PC-9 (cell line): Measurements from ENCODE around the gene SNCB. TPM values are rescaled to one million over a fixed set of nuclear protein-coding genes. Genes with fewer than 3 reads are reported as not detected.

ENCODE experiments used
- BruUV-seq: library from RNA; stranded (reverse); fragments of 400-500 nt; replicated peaks from 2 replicates; lab custom pipeline; 2021; lab: Mats Ljungman, UMichigan
- CTCF ChIA-PET: fragments of 300-600 bp; sonication (Branson Sonifier 250); formaldehyde crosslinking; loops from one replicate; lab custom pipeline; 2022; ENCODE audit warnings: antibody characterized with exemption; lab: Charles Lee
- POLR2A ChIA-PET: fragments of 300-600 bp; sonication (Branson Sonifier 250); formaldehyde crosslinking; loops from one replicate; lab custom pipeline; 2022; ENCODE audit warnings: antibody characterized with exemption; ENCODE audit not compliant: unreplicated experiment; lab: Charles Lee
- DNase-seq, 2 experiments: peaks; one replicate each; pipeline versions ENCODE4 v3.0.0 to v3.0.0-alpha.2; 2015 to 2022; ENCODE audit warnings: mixed read lengths in 1 of 2
- H2AFZ ChIP-seq: fragments of 200-600 bp; sonication (generic); 2 replicates; pipeline ENCODE4 v1.8.1; 2017; ENCODE audit warnings: antibody characterized with exemption
- H3F3A ChIP-seq: fragments of 200-600 bp; sonication (generic); 2 replicates; pipeline ENCODE4 v1.8.1; 2017; ENCODE audit warnings: antibody characterized with exemption, mild to moderate bottlenecking, low read depth; ENCODE audit not compliant: insufficient read depth
- H3K27ac ChIP-seq: fragments of 200-600 bp; sonication (generic); 2 replicates; pipeline ENCODE4 v1.6.1; 2016; ENCODE audit warnings: mixed run types
- H3K27me3 ChIP-seq: fragments of 200-600 bp; sonication (generic); 2 replicates; pipeline ENCODE4 v1.6.1; 2016; ENCODE audit warnings: low read depth, mixed run types; ENCODE audit not compliant: insufficient read depth
- H3K36me3 ChIP-seq: fragments of 200-600 bp; sonication (generic); 2 replicates; pipeline ENCODE4 v1.6.1; 2016; ENCODE audit warnings: low read depth, mixed run types
- H3K4me1 ChIP-seq: fragments of 200-600 bp; sonication (generic); replicated peaks from 2 replicates; pipeline ENCODE4 v1.6.1; 2016; ENCODE audit warnings: mixed run types; ENCODE audit not compliant: insufficient read depth
- H3K4me2 ChIP-seq: fragments of 200-600 bp; sonication (generic); 2 replicates; pipeline ENCODE4 v1.6.1; 2017; ENCODE audit warnings: mixed run types
- H3K4me3 ChIP-seq: fragments of 200-600 bp; sonication (generic); 2 replicates; pipeline ENCODE4 v1.6.1; 2016; ENCODE audit warnings: mixed run types
- H3K79me2 ChIP-seq: fragments of 200-600 bp; sonication (generic); 2 replicates; pipeline ENCODE4 v1.6.1; 2017; ENCODE audit warnings: low read depth, mixed run types
- H3K9me2 ChIP-seq: fragments of 200-600 bp; sonication (generic); 2 replicates; pipeline ENCODE4 v1.8.1; 2017; ENCODE audit warnings: mild to moderate bottlenecking; ENCODE audit not compliant: insufficient read depth
- H3K9me3 ChIP-seq: fragments of 200-600 bp; sonication (generic); 2 replicates; pipeline ENCODE4 v1.8.1; 2016; ENCODE audit warnings: low read depth; ENCODE audit not compliant: insufficient read depth
- H4K20me1 ChIP-seq: fragments of 200-600 bp; sonication (generic); 2 replicates; pipeline ENCODE4 v1.8.1; 2017; ENCODE audit not compliant: insufficient read depth
- EZH2 ChIP-seq: fragments of 200-600 bp; sonication (generic); IDR thresholded peaks from 2 replicates; pipeline ENCODE4 v1.8.0; 2017; ENCODE audit warnings: antibody characterized with exemption, low read depth
- intact Hi-C: fragments of 100-400 bp; cut with micrococcal nuclease; formaldehyde crosslinking; loops from one replicate; pipeline ENCODE4 v1.10.0; 2022; ENCODE audit not compliant: unreplicated experiment
- total RNA-seq: library from RNA; stranded (reverse); gene quantifications from 2 replicates; pipeline ENCODE4 v1.2.3, GENCODE V29; 2021
- TF ChIP-seq, protein P1 (sequence below): fragments of 200-600 bp; sonication (generic); conservative IDR thresholded peaks from 2 replicates; pipeline ENCODE4 v1.6.1; 2017; ENCODE audit warnings: mixed run types, antibody characterized with exemption, mild to moderate bottlenecking, moderate library complexity

Gene SNCB
- total RNA-seq, 1 experiment from 2014 or later: not detected

GRCh38 chr5:176647843-176648473 lies 17.6 kb upstream of the SNCB start:
- H3K4me1 ChIP-seq: peaks cover 11% of the 10 kb centered on the region
- H3K9me3 ChIP-seq: no peaks in the 10 kb centered on the region
- H3K36me3 ChIP-seq: no peaks in the 10 kb centered on the region
- BruUV-seq: TSS peak; percentile 60
- H3K9me2 ChIP-seq: no peaks in the 10 kb centered on the region
- H4K20me1 ChIP-seq: peaks cover 20% of the 10 kb centered on the region; the same call in 1 of the 2 replicates
- H2AFZ ChIP-seq: peak overlapping the region; percentile 85
- TF ChIP-seq EZH2: no peak
- TF ChIP-seq, protein P1, sequence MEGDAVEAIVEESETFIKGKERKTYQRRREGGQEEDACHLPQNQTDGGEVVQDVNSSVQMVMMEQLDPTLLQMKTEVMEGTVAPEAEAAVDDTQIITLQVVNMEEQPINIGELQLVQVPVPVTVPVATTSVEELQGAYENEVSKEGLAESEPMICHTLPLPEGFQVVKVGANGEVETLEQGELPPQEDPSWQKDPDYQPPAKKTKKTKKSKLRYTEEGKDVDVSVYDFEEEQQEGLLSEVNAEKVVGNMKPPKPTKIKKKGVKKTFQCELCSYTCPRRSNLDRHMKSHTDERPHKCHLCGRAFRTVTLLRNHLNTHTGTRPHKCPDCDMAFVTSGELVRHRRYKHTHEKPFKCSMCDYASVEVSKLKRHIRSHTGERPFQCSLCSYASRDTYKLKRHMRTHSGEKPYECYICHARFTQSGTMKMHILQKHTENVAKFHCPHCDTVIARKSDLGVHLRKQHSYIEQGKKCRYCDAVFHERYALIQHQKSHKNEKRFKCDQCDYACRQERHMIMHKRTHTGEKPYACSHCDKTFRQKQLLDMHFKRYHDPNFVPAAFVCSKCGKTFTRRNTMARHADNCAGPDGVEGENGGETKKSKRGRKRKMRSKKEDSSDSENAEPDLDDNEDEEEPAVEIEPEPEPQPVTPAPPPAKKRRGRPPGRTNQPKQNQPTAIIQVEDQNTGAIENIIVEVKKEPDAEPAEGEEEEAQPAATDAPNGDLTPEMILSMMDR: no peak
- peak overlapping the region; percentile 90 for H3K4me3 ChIP-seq
- H3K4me2 ChIP-seq: peak overlapping the region; percentile 99
- H3K79me2 ChIP-seq: peaks cover 34% of the 10 kb centered on the region
- ChIA-PET POLR2A (no interaction called here), CTCF (interaction anchor here (0.5 to 1.0 kb wide), 5 partner anchors 10 to 731 kb away, joined by 3 to 8 read pairs (median 3); no protein-coding TSS in a partner anchor)
- H3K27ac ChIP-seq: no peak overlapping the region
- no peaks in the 10 kb centered on the region; the same call in 1 of the 2 replicates for H3F3A ChIP-seq
- no peaks in the 10 kb centered on the region for H3K27me3 ChIP-seq
- intact Hi-C loops: loop anchor here (1.0 to 10.0 kb wide), 7 partner anchors 39 to 654 kb away; partner anchors contain the start of genes FAF2, FGFR4, HIGD2A and NOP16
- peak; percentile 52 to 71 for DNase-seq

DNA sequence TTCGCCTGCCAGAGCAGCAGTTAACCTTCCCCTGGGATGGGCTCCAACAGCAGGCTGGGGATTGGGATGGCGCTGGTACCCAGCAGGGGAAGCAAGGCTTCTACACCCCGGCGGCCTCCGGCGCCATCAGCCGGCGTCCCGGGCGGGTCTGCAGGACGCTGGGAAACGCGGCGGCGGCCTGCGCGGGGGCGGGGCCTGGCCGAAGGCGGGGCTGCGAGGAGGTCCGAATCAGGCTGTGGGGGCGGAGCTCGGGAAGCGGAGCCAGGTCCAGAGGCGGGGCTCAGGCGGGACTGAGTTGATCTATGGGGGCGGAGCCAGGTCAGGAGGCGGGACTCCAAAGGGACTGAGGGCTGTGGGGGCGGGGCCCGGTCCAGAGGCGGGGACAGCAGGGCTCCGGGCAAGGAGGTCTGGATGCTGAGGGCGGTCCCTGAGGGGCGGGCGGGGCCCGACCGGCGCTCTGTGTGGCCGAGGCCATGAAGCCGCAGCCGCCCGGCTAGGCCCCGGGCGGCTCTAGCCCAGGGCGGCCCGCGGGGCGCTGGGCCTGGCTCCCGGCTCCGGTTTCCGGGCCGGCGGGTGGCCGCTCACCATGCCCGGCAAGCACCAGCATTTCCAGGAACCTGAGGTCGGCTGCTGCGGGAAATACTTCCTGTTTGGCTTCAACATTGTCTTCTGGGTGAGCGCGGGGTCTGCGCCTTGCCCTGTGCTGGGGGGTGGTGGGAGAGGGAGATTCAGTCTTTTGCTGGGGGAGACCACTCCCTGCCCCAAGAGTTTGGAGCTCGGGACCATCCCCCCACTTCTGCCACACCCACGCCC lies 16.9 kb upstream of the SNCB start, which contains the start of gene TSPAN17:
Gene TSPAN17, plus strand, starts transcription at position 455 of the 813 bp plus-strand sequence. Its CDS starts 132 bp downstream, at position 587.
- no TSS peak for BruUV-seq
- H2AFZ ChIP-seq: peak within 1 kb of the TSS; percentile 86
- peaks cover 11% of the 10 kb centered on the region for H3K4me1 ChIP-seq
- no peaks in the 10 kb centered on the region for H3K36me3 ChIP-seq
- no peak for TF ChIP-seq EZH2
- TF ChIP-seq, protein P1: no peak; the same call in 1 of the 2 replicates
- H4K20me1 ChIP-seq: peaks cover 20% of the 10 kb centered on the region; the same call in 1 of the 2 replicates
- H3K79me2 ChIP-seq: peaks cover 34% of the 10 kb centered on the region
- peak within 1 kb of the TSS; percentile 90 for H3K4me3 ChIP-seq
- no peaks in the 10 kb centered on the region; the same call in 1 of the 2 replicates for H3F3A ChIP-seq
- DNase-seq: peak; percentile 91 to 100
- H3K4me2 ChIP-seq: peak within 1 kb of the TSS; percentile 99
- no peaks in the 10 kb centered on the region for H3K9me3 ChIP-seq
- ChIA-PET POLR2A (interaction anchor here (0.5 to 0.6 kb wide), 2 partner anchors 109 to 547 kb away, joined by 3 to 4 read pairs; no protein-coding TSS in a partner anchor), CTCF (interaction anchor here (0.6 to 0.9 kb wide), 6 partner anchors 10 to 917 kb away, joined by 3 to 5 read pairs (median 3); no protein-coding TSS in a partner anchor)
- H3K9me2 ChIP-seq: no peaks in the 10 kb centered on the region
- intact Hi-C loops: loop anchor here (1.0 to 10.0 kb wide), 7 partner anchors 38 to 655 kb away; partner anchors contain the start of genes FAF2, FGFR4, HIGD2A and NOP16
- no peaks in the 10 kb centered on the region for H3K27me3 ChIP-seq
- no peak within 1 kb of the TSS for H3K27ac ChIP-seq

GRCh38 chr5:176646707-176647029 lies 16.3 kb upstream of the SNCB start:
- DNase-seq: no peak
- H3K36me3 ChIP-seq: no peaks in the 10 kb centered on the region
- POLR2A ChIA-PET: interaction anchor here (0.5 to 0.6 kb wide), 2 partner anchors 109 to 548 kb away, joined by 3 to 4 read pairs; no protein-coding TSS in a partner anchor
- H3K27ac ChIP-seq: no peak overlapping the region
- peak overlapping the region; percentile 69 for H3K4me2 ChIP-seq
- peaks cover 11% of the 10 kb centered on the region for H3K4me1 ChIP-seq
- TF ChIP-seq, protein P1: no peak
- no peak for TF ChIP-seq EZH2
- intact Hi-C loops: loop anchor here (1.0 to 10.0 kb wide), 7 partner anchors 37 to 656 kb away; partner anchors contain the start of genes FAF2, FGFR4, HIGD2A and NOP16
- peak overlapping the region; percentile 47; the same call in 1 of the 2 replicates for H3K4me3 ChIP-seq
- H3K79me2 ChIP-seq: peaks cover 34% of the 10 kb centered on the region
- H3K27me3 ChIP-seq: no peaks in the 10 kb centered on the region
- no peaks in the 10 kb centered on the region; the same call in 1 of the 2 replicates for H3F3A ChIP-seq
- H2AFZ ChIP-seq: peak overlapping the region; percentile 86
- peaks cover 20% of the 10 kb centered on the region; the same call in 1 of the 2 replicates for H4K20me1 ChIP-seq
- no peaks in the 10 kb centered on the region for H3K9me3 ChIP-seq
- CTCF ChIA-PET: interaction anchor here (0.5 to 0.9 kb wide), 4 partner anchors 25 to 917 kb away, joined by 4 to 5 read pairs (median 5); no protein-coding TSS in a partner anchor
- H3K9me2 ChIP-seq: no peaks in the 10 kb centered on the region
- BruUV-seq: TSS peak; percentile 99
